Measurements from ENCODE around the gene COL8A2.

DNA sequence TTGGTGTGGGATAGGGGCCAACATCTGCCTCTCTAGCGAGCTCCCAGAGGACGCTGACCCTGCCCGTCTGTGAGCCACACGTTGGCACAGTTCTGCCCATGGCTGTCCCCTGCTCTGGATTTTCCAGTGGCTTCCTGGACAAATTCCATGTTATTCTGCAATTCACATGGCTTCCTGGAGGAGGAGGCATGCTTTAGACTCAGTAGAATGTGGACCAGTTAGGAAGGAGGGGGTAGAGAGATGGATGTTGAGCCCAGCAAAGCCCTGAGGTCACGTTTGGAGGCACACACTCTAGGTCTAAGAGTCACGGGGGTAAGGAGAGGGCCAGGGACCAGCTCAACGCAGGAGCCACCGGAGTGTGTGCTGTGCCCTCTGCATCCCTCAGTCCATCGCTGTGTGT is 12.2 kb downstream of the COL8A2 start:
- TF ChIP-seq, protein P1, sequence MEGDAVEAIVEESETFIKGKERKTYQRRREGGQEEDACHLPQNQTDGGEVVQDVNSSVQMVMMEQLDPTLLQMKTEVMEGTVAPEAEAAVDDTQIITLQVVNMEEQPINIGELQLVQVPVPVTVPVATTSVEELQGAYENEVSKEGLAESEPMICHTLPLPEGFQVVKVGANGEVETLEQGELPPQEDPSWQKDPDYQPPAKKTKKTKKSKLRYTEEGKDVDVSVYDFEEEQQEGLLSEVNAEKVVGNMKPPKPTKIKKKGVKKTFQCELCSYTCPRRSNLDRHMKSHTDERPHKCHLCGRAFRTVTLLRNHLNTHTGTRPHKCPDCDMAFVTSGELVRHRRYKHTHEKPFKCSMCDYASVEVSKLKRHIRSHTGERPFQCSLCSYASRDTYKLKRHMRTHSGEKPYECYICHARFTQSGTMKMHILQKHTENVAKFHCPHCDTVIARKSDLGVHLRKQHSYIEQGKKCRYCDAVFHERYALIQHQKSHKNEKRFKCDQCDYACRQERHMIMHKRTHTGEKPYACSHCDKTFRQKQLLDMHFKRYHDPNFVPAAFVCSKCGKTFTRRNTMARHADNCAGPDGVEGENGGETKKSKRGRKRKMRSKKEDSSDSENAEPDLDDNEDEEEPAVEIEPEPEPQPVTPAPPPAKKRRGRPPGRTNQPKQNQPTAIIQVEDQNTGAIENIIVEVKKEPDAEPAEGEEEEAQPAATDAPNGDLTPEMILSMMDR (conservative IDR thresholded peaks at IDR 0.05; ENCODE audit: low read length): no peak
- no peak for TF ChIP-seq EZH2phosphoT487 (IDR thresholded peaks at IDR 0.05; ENCODE audit: borderline replicate concordance)
